PFSK-1 (cell line): Measurements from ENCODE around the gene GPX8.

Experiments
- FOXP2 ChIP-seq: optimal IDR thresholded peaks from 2 replicates; pipeline ENCODE3; 2011; ENCODE audit warnings: borderline replicate concordance, control low read depth, inconsistent platforms; ENCODE audit not compliant: insufficient read depth; ENCODE audit errors: extremely low read length, extremely low read depth
- POLR2AphosphoS5 ChIP-seq: IDR thresholded peaks from 2 replicates; pipeline ENCODE4 v1.6.1; 2012; ENCODE audit warnings: low read depth, mild to moderate bottlenecking, control low read depth, low read length, moderate library complexity
- SIN3A ChIP-seq: IDR thresholded peaks from 2 replicates; pipeline ENCODE4 v1.6.1; 2012; ENCODE audit warnings: mild to moderate bottlenecking, low read length, moderate library complexity, borderline replicate concordance; ENCODE audit not compliant: insufficient read depth
- TAF1 ChIP-seq: IDR thresholded peaks from 2 replicates; pipeline ENCODE4 v1.6.1; 2012; ENCODE audit warnings: low read length, control low read depth, borderline replicate concordance; ENCODE audit not compliant: insufficient read depth
- TF ChIP-seq, protein P1 (sequence below), 2 experiments: IDR thresholded peaks; 2 replicates each; pipeline versions ENCODE4 v1.6.1 to v1.8.0; 2011 to 2012; ENCODE audit warnings: low read depth in 2 of 2, low read length in 2 of 2, control low read depth in 1 of 2, inconsistent platforms in 1 of 2, mild to moderate bottlenecking in 1 of 2, moderate library complexity in 1 of 2; ENCODE audit not compliant: insufficient read depth in 1 of 2

The GPX8 gene

DNA sequence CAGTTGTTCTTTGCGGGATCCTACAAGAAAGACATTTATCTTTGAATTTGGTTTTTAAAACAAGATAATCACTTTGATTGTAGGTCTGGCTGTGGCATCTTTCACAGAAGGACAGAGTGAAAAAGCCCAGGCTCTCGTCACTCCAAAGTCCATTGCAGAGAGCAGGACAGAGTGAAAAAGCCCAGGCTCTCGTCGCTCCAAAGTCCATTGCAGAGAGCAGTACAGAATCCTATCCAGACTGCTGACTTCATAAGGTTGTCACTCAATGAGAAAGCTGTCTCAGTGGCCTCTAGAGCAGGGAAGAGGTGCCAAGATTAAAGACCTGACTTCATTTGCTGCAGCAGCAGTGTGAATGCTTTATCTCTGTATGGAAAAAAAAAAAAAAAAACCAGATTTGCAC, 16.3 kb upstream of the GPX8 start:
- TF ChIP-seq SIN3A (no peak), TAF1 (no peak), FOXP2 (no peak), POLR2AphosphoS5 (no peak)
- TF ChIP-seq, protein P1, sequence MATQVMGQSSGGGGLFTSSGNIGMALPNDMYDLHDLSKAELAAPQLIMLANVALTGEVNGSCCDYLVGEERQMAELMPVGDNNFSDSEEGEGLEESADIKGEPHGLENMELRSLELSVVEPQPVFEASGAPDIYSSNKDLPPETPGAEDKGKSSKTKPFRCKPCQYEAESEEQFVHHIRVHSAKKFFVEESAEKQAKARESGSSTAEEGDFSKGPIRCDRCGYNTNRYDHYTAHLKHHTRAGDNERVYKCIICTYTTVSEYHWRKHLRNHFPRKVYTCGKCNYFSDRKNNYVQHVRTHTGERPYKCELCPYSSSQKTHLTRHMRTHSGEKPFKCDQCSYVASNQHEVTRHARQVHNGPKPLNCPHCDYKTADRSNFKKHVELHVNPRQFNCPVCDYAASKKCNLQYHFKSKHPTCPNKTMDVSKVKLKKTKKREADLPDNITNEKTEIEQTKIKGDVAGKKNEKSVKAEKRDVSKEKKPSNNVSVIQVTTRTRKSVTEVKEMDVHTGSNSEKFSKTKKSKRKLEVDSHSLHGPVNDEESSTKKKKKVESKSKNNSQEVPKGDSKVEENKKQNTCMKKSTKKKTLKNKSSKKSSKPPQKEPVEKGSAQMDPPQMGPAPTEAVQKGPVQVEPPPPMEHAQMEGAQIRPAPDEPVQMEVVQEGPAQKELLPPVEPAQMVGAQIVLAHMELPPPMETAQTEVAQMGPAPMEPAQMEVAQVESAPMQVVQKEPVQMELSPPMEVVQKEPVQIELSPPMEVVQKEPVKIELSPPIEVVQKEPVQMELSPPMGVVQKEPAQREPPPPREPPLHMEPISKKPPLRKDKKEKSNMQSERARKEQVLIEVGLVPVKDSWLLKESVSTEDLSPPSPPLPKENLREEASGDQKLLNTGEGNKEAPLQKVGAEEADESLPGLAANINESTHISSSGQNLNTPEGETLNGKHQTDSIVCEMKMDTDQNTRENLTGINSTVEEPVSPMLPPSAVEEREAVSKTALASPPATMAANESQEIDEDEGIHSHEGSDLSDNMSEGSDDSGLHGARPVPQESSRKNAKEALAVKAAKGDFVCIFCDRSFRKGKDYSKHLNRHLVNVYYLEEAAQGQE (IDR thresholded peaks at IDR 0.05; ENCODE audit: insufficient read depth in 1 of 2, low read depth in 2 of 2, low read length in 2 of 2): no peak

DNA sequence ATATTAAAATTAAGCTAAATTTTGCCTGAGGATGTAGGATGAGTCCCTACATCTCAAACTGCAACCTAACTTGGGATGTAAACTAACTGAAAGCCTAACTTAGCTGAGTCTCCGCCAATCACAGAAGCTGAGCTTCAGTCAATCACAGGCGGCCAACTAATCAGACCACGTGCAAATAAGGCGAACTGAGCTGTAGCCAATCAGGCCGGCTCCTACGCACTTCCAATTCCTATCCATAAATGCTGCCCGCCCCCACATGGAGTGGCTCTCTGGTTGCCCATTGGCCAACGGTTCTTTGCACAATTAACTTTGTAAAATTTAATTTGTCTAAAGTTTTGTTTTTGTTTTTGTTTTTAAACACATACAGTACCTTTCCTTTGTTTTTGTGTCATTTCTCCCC, 13.9 kb upstream of the GPX8 start:
- TF ChIP-seq FOXP2 (no peak), TAF1 (no peak), POLR2AphosphoS5 (no peak), SIN3A (no peak)
- TF ChIP-seq, protein P1 (IDR thresholded peaks at IDR 0.05; ENCODE audit: insufficient read depth in 1 of 2, low read depth in 2 of 2, low read length in 2 of 2): no peak

DNA sequence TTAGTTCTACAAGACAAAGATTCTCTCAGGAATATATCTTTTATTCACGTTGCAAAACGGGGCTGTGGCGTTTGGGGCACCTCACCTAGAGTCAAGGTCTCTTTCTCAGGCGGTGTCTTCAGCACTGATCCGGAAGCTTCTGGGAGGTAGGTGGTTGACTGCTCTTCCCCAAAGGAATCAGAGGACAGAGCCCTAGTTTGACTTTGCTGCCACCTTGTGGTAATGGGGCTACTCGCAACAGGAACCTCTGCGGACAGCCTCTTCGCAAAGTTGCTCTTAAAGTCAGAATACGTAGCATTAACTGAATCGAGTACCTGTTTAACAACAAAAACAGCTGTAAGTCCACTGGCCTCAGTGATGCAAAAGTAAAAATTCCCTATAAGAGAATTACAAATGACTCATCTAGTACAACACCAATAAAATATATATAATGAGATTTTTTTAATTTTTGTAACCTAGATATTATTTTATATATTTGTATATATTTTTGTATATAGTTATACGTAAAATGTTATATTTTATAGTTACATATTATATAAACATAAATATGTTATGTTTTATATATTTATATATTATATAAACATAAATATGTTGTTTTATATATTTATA, 13.3 kb upstream of the GPX8 start:
- TF ChIP-seq POLR2AphosphoS5: no peak
- no peak for TF ChIP-seq TAF1
- TF ChIP-seq, protein P1 (IDR thresholded peaks at IDR 0.05; ENCODE audit: insufficient read depth in 1 of 2, low read depth in 2 of 2, low read length in 2 of 2): no peak
- no peak for TF ChIP-seq FOXP2
- TF ChIP-seq SIN3A: no peak

DNA sequence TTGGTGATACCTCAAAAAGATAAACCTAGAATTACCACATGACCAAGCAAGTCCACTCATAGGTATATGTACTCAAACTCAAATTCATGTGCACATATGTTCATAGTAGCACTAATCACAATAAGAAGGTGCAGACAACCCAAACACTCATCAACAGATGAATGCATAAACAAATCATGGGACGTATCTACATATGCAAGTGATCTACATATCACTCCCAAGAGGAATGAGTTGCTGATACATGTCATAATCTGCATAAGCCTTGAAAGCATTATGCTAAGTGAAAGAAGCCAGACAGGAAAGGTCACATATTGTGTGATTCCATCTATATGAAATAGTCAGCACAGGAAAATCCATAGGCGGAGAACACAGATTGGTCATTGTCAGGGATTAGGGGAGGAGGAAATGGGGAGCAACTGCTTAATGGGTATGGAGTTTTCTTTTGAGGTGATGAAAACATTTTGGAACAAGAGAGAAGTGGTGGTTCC, 10.6 kb upstream of the GPX8 start:
- TF ChIP-seq POLR2AphosphoS5 (no peak), FOXP2 (no peak), TAF1 (no peak), SIN3A (no peak)
- TF ChIP-seq, protein P1 (IDR thresholded peaks at IDR 0.05; ENCODE audit: insufficient read depth in 1 of 2, low read depth in 2 of 2, low read length in 2 of 2): no peak
